Keratinocyte (primary cell): Measurements from ENCODE around the gene TSR1. TPM values are rescaled to one million over a fixed set of nuclear protein-coding genes. Genes with fewer than 3 reads are reported as not detected.

Experiments
- DNase-seq: peaks from one replicate; pipeline ENCODE4 v3.0.0-alpha.2; 2011; ENCODE audit warnings: low read depth, missing footprints, low spot score
- FAIRE-seq: peaks from 2 replicates; lab custom pipeline; 2011; peaks lifted over from hg19 to GRCh38; lab: Jason Lieb, UNC
- H2AFZ ChIP-seq: 2 replicates; pipeline ENCODE4 v1.6.0; 2012; ENCODE audit warnings: low read length, control low read depth, inconsistent platforms; ENCODE audit not compliant: control insufficient read depth
- H3K27ac ChIP-seq: 2 replicates; pipeline ENCODE4 v1.5.1; 2011; ENCODE audit warnings: low read length; ENCODE audit not compliant: control insufficient read depth, insufficient read depth
- H3K27me3 ChIP-seq: 3 replicates; pipeline ENCODE4 v1.6.0; 2011; ENCODE audit warnings: low read length; ENCODE audit not compliant: control insufficient read depth, insufficient read depth; ENCODE audit errors: extremely low read depth
- H3K36me3 ChIP-seq, 2 experiments: 2 replicates in 1 of 2; 3 replicates in 1 of 2; pipeline ENCODE4 v1.5.1; 2011; ENCODE audit warnings: low read length in 2 of 2, mild to moderate bottlenecking in 1 of 2; ENCODE audit not compliant: control insufficient read depth in 2 of 2, insufficient read depth in 2 of 2; ENCODE audit errors: extremely low read depth in 1 of 2
- H3K4me1 ChIP-seq: 3 replicates; pipeline ENCODE4 v1.5.1; 2011; ENCODE audit warnings: low read length; ENCODE audit not compliant: control insufficient read depth, insufficient read depth; ENCODE audit errors: extremely low read depth
- H3K4me2 ChIP-seq: 3 replicates; pipeline ENCODE4 v1.6.0; 2011; ENCODE audit warnings: low read depth, low read length; ENCODE audit not compliant: control insufficient read depth, insufficient read depth; ENCODE audit errors: extremely low read depth
- H3K4me3 ChIP-seq, 3 experiments: fragments of 200-600 bp in 1 of 3; sonication (generic) in 1 of 3; 2 replicates in 2 of 3; 3 replicates in 1 of 3; pipeline ENCODE4 v1.5.1; 2011 to 2016; ENCODE audit warnings: low read length in 3 of 3, mild to moderate bottlenecking in 3 of 3, control low read depth in 2 of 3, inconsistent platforms in 1 of 3, low read depth in 1 of 3, mixed read lengths in 1 of 3, mixed run types in 1 of 3, moderate library complexity in 1 of 3; ENCODE audit not compliant: control insufficient read depth in 2 of 3, insufficient read depth in 2 of 3; ENCODE audit errors: extremely low read depth in 1 of 3
- H3K79me2 ChIP-seq: 2 replicates; pipeline ENCODE4 v1.6.0; 2012; ENCODE audit warnings: low read length; ENCODE audit not compliant: control insufficient read depth, insufficient read depth
- H3K9ac ChIP-seq: 3 replicates; pipeline ENCODE4 v1.6.0; 2011; ENCODE audit warnings: low read length; ENCODE audit not compliant: control insufficient read depth, insufficient read depth; ENCODE audit errors: extremely low read depth
- H3K9me1 ChIP-seq: 3 replicates; pipeline ENCODE4 v1.6.0; 2011; ENCODE audit warnings: low read length; ENCODE audit not compliant: control insufficient read depth, insufficient read depth; ENCODE audit errors: extremely low read depth
- H3K9me3 ChIP-seq: 2 replicates; pipeline ENCODE4 v1.5.1; 2012; ENCODE audit warnings: low read depth, low read length; ENCODE audit not compliant: control insufficient read depth
- H4K20me1 ChIP-seq: 3 replicates; pipeline ENCODE4 v1.6.0; 2011; ENCODE audit warnings: low read length; ENCODE audit not compliant: control insufficient read depth, insufficient read depth; ENCODE audit errors: extremely low read depth
- EZH2 ChIP-seq: IDR thresholded peaks from one replicate; pipeline ENCODE4 v1.6.1; 2012; ENCODE audit warnings: inconsistent platforms, mild to moderate bottlenecking, low read length, moderate library complexity
- dilution Hi-C: fragments of 300-500 bp; cut with MboI; formaldehyde crosslinking; loops from one replicate; pipeline ENCODE4 v1.7.0; 2020; ENCODE audit warnings: low sequenced_read_pairs; ENCODE audit not compliant: extremely low pct_ligation_motif_present
- polyA plus RNA-seq, 5 experiments: library from polyadenylated mRNA; depleted of rRNA in 3 of 5; stranded (reverse) in 3 of 5; stranded (forward) in 1 of 5; unstranded in 1 of 5; fragments of >200 nt; gene quantifications; 1 replicate in 1 of 5; 2 replicates in 3 of 5; 3 replicates in 1 of 5; pipeline versions ENCODE4 v1.2.1 to v1.2.3, GENCODE V29; 2011 to 2012; ENCODE audit warnings: missing spikeins in 2 of 5, low read depth in 1 of 5, low replicate concordance in 1 of 5
- TF ChIP-seq, protein P1 (sequence below), 3 experiments: IDR thresholded peaks in 1 of 3; conservative IDR thresholded peaks in 1 of 3; optimal IDR thresholded peaks in 1 of 3; 2 replicates in 2 of 3; 3 replicates in 1 of 3; pipeline versions ENCODE3 to v1.5.1; 2011; ENCODE audit warnings: low read length in 3 of 3, mild to moderate bottlenecking in 3 of 3, moderate library complexity in 2 of 3, control low read depth in 1 of 3, inconsistent platforms in 1 of 3; ENCODE audit not compliant: insufficient read depth in 2 of 3; ENCODE audit errors: extremely low read depth in 1 of 3

TSR1 gene
- polyA plus RNA-seq, 1 donor (not counting 4 experiments of a cell fraction or from before 2014, with no cell fraction given) = 17.1 TPM

DNA sequence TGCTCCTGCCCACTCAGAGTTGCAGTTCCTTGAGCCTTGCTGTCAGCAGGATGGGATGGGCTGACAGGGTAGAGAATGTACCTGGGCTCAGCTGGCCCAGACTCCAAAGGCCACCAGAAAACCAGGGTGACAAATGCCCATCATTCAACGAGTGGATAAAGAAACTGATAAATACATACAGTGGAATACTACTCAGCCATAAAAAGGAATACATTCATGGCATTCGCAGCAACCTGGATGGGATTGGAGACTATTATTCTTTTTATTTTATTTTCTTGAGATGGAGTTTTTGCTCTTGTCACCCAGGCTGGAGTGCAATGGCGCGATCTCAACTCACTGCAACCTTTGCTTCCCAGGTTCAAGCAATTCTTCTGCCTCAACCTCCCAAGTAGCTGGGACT, 21.0 kb upstream of the TSR1 start:
- dilution Hi-C loops = no loop called here
- no peak for DNase-seq
- no peak for TF ChIP-seq EZH2
- TF ChIP-seq, protein P1, sequence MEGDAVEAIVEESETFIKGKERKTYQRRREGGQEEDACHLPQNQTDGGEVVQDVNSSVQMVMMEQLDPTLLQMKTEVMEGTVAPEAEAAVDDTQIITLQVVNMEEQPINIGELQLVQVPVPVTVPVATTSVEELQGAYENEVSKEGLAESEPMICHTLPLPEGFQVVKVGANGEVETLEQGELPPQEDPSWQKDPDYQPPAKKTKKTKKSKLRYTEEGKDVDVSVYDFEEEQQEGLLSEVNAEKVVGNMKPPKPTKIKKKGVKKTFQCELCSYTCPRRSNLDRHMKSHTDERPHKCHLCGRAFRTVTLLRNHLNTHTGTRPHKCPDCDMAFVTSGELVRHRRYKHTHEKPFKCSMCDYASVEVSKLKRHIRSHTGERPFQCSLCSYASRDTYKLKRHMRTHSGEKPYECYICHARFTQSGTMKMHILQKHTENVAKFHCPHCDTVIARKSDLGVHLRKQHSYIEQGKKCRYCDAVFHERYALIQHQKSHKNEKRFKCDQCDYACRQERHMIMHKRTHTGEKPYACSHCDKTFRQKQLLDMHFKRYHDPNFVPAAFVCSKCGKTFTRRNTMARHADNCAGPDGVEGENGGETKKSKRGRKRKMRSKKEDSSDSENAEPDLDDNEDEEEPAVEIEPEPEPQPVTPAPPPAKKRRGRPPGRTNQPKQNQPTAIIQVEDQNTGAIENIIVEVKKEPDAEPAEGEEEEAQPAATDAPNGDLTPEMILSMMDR (optimal IDR thresholded peaks at IDR 0.05 in 1 of 3, IDR thresholded peaks at IDR 0.05 in 1 of 3, conservative IDR thresholded peaks at IDR 0.05 in 1 of 3; ENCODE audit: extremely low read depth in 1 of 3, insufficient read depth in 2 of 3, low read length in 3 of 3) = no peak
- no peaks in the 10 kb centered on the region for H3K36me3 ChIP-seq
- H2AFZ ChIP-seq = no peak overlapping the region
- H4K20me1 ChIP-seq = no peaks in the 10 kb centered on the region
- H3K27ac ChIP-seq = no peak overlapping the region
- peaks cover 21% of the 10 kb centered on the region for H3K4me1 ChIP-seq
- no peaks in the 10 kb centered on the region for H3K9me1 ChIP-seq
- FAIRE-seq = no peak
- no peak overlapping the region for H3K4me2 ChIP-seq
- no peaks in the 10 kb centered on the region for H3K79me2 ChIP-seq
- H3K4me3 ChIP-seq = no peak overlapping the region
- no peaks in the 10 kb centered on the region for H3K27me3 ChIP-seq
- H3K9me3 ChIP-seq = no peaks in the 10 kb centered on the region
- no peak overlapping the region for H3K9ac ChIP-seq

DNA sequence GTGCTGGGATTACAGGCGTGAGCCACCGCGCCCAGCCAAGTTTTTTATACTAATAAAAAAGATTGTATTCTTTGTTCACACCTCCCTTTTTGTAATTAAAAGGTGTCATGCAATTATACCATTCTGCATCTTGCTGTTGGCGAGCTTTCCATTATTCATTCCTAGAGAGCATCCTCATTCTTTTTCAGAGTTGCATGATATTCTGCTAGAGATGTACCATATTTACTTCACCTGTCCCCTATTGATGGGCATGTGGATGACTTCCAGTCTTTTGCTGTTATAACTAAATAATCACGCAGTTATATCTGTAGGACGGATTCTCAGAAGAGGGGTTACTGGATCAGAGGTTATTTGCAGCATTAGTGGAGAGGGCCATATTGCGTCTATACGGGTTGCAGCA, 18.1 kb upstream of the TSR1 start:
- DNase-seq = no peak
- Histone ChIP-seq H3K27ac (no peak overlapping the region), H3K9me1 (no peaks in the 10 kb centered on the region), H3K4me3 (no peak overlapping the region), H3K4me1 (peaks cover 9% of the 10 kb centered on the region), H3K36me3 (peaks cover 0 to 3% of the 10 kb centered on the region in 2 experiments), H3K9ac (no peak overlapping the region), H4K20me1 (no peaks in the 10 kb centered on the region), H3K27me3 (no peaks in the 10 kb centered on the region), H3K9me3 (no peaks in the 10 kb centered on the region), H3K79me2 (no peaks in the 10 kb centered on the region), H2AFZ (no peak overlapping the region), H3K4me2 (no peak overlapping the region)
- dilution Hi-C loops = no loop called here
- TF ChIP-seq, protein P1 (optimal IDR thresholded peaks at IDR 0.05 in 1 of 3, IDR thresholded peaks at IDR 0.05 in 1 of 3, conservative IDR thresholded peaks at IDR 0.05 in 1 of 3; ENCODE audit: extremely low read depth in 1 of 3, insufficient read depth in 2 of 3, low read length in 3 of 3) = no peak
- TF ChIP-seq EZH2 = no peak
- FAIRE-seq = no peak
